GM12878 (cell line): Measurements from ENCODE around the gene GINS2.

ENCODE experiments used
- CBX3 ChIP-seq: fragments of 200-600 bp; sonication (generic); IDR thresholded peaks from 2 replicates; pipeline ENCODE4 v1.6.1; 2016; ENCODE audit warnings: low read depth, borderline replicate concordance
- POLR2AphosphoS5 ChIP-seq: IDR thresholded peaks from 2 replicates; pipeline ENCODE4 v1.6.1; 2011; ENCODE audit warnings: mild to moderate bottlenecking, low read length, inconsistent platforms
- RCOR1 ChIP-seq: conservative IDR thresholded peaks from 2 replicates; pipeline ENCODE4 v1.6.1; 2012; ENCODE audit warnings: low read depth, low read length, improper control_type of control experiment
- RFX5 ChIP-seq: IDR thresholded peaks from 2 replicates; pipeline ENCODE4 v1.6.1; 2011; ENCODE audit warnings: low read depth, low read length, improper control_type of control experiment
- SIX5 ChIP-seq: IDR thresholded peaks from 2 replicates; pipeline ENCODE4 v1.6.1; 2011; ENCODE audit warnings: mild to moderate bottlenecking, low read depth, low read length, moderate library complexity; ENCODE audit not compliant: severe bottlenecking
- SMC3 ChIP-seq: IDR thresholded peaks from 2 replicates; pipeline ENCODE4 v1.6.1; 2011; ENCODE audit warnings: low read length, improper control_type of control experiment, borderline replicate concordance
- SP1 ChIP-seq: IDR thresholded peaks from one replicate; pipeline ENCODE4 v1.6.1; 2011; ENCODE audit warnings: low read depth, low read length
- TF ChIP-seq, protein P1 (sequence below): IDR thresholded peaks from 2 replicates; pipeline ENCODE4 v1.6.1; 2011; ENCODE audit warnings: low read depth, low read length, improper control_type of control experiment, borderline replicate concordance
- TF ChIP-seq, protein P2 (sequence below): IDR thresholded peaks from 2 replicates; pipeline ENCODE4 v1.6.1; 2012; ENCODE audit warnings: low read depth, low read length, improper control_type of control experiment
- TF ChIP-seq, protein P3 (sequence below): IDR thresholded peaks from 2 replicates; pipeline ENCODE4 v1.6.1; 2011; ENCODE audit warnings: borderline replicate concordance, low read depth, mild to moderate bottlenecking, moderate library complexity, low read length; ENCODE audit not compliant: insufficient read depth, poor library complexity, severe bottlenecking

DNA sequence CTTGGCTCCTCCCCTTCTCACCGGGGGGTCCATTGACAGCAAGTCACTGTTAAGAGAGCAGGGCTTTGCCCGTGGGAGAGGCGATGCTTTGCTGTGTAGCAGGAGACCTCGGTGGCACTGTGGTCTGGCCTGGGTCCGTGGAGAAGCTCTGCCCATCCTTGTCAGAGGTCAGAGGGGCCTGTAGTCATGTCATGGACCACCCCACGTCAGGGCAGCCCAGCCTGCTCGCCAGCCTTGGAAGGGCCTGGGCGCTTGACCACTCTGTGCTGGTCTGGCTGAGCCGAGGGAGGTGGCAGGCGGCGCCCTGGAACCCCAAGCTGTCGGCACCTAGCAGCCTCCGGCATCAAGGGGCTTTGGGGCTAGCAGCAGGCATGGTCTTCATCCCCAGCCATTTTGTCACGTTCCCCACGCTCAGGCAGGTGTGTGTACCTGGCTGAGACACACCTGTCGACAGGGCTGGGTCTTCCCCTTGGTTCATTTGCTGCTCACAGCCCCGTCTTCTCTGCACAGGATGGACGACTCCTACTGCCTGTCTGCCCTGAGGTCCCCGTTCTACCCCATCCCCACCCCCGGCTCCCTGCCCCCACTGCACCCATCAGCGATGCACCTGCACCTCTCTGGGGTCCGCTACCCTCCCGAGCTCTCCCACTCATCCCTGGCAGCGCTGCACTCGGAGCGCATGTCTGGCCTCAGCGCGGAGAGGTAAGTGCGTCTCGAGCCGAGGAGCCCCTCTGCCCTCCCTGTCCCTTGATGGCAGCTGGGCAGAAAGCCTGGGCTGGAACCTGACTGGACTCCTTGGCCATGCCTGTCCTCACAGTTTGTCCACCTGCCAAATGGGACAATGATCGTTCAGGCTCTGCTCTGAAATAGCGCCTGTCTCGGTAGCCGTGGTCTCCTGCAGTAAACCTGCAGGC lies 33.3 kb downstream of the GINS2 start:
- TF ChIP-seq SP1 (no peak), RFX5 (no peak), SMC3 (no peak), SIX5 (no peak), RCOR1 (no peak), CBX3 (no peak), POLR2AphosphoS5 (no peak)
- TF ChIP-seq, protein P1, sequence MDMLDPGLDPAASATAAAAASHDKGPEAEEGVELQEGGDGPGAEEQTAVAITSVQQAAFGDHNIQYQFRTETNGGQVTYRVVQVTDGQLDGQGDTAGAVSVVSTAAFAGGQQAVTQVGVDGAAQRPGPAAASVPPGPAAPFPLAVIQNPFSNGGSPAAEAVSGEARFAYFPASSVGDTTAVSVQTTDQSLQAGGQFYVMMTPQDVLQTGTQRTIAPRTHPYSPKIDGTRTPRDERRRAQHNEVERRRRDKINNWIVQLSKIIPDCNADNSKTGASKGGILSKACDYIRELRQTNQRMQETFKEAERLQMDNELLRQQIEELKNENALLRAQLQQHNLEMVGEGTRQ, result no peak
- TF ChIP-seq, protein P2, sequence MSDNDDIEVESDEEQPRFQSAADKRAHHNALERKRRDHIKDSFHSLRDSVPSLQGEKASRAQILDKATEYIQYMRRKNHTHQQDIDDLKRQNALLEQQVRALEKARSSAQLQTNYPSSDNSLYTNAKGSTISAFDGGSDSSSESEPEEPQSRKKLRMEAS, result no peak
- TF ChIP-seq, protein P3, sequence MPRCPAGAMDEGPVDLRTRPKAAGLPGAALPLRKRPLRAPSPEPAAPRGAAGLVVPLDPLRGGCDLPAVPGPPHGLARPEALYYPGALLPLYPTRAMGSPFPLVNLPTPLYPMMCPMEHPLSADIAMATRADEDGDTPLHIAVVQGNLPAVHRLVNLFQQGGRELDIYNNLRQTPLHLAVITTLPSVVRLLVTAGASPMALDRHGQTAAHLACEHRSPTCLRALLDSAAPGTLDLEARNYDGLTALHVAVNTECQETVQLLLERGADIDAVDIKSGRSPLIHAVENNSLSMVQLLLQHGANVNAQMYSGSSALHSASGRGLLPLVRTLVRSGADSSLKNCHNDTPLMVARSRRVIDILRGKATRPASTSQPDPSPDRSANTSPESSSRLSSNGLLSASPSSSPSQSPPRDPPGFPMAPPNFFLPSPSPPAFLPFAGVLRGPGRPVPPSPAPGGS, result no peak
